ENCODE measurements around the gene STOML3.

STOML3 gene

DNA sequence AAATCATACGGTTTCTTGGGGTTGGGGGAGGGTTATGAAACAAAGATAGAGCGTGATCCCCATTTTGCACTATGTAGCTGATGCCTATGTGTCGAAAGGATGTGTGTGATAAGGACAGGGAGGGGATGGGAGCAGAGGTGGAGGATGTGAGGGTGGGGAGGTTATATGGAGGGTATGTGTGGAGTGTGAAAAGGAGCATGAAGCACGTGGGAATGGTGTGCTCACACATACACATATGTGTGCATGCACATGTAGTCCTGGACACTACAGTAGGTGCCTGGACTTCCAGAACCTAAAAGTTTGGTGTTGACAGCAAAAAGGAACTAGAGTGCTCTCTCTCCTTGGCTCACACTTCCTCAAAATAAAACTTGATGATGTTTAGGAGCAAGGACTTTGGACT lies 25.4 kb downstream of the STOML3 start:
- Histone ChIP-seq H3K9me3 (ENCODE audit: control insufficient read depth, insufficient read depth, low read length) (no peaks in the 10 kb centered on the region), H3K9ac (ENCODE audit: low read depth, low read length) (no peak overlapping the region), H3K36me3 (ENCODE audit: insufficient read depth, low read length) (no peaks in the 10 kb centered on the region), H3K4me1 (ENCODE audit: insufficient read depth, low read length) (no peaks in the 10 kb centered on the region; the same call in 1 of the 2 replicates)

DNA sequence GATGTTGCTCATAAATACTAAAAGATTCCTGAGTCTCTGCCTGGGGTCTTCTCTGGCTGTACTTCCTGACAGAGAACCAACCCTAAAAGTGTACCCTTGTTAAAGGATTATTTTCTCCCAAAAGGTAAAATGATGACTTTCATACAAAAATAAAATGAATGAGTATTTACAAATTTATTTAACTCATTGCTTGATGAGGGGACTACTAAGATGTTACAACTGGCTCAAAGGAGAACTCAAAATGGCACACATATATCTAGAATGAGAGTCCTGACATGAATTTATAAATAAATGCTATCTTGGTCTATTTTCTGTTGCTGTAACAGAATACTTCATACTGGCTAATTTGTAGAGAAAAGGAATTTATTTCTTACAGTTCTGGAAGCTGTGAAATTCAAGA lies 30.5 kb downstream of the STOML3 start:
- Histone ChIP-seq H3K4me1 (ENCODE audit: insufficient read depth, low read length) (no peaks in the 10 kb centered on the region), H3K36me3 (ENCODE audit: insufficient read depth, low read length) (no peaks in the 10 kb centered on the region), H3K9me3 (ENCODE audit: control insufficient read depth, insufficient read depth, low read length) (peaks cover 5% of the 10 kb centered on the region; the same call in 1 of the 2 replicates), H3K9ac (ENCODE audit: low read depth, low read length) (no peak overlapping the region)

DNA sequence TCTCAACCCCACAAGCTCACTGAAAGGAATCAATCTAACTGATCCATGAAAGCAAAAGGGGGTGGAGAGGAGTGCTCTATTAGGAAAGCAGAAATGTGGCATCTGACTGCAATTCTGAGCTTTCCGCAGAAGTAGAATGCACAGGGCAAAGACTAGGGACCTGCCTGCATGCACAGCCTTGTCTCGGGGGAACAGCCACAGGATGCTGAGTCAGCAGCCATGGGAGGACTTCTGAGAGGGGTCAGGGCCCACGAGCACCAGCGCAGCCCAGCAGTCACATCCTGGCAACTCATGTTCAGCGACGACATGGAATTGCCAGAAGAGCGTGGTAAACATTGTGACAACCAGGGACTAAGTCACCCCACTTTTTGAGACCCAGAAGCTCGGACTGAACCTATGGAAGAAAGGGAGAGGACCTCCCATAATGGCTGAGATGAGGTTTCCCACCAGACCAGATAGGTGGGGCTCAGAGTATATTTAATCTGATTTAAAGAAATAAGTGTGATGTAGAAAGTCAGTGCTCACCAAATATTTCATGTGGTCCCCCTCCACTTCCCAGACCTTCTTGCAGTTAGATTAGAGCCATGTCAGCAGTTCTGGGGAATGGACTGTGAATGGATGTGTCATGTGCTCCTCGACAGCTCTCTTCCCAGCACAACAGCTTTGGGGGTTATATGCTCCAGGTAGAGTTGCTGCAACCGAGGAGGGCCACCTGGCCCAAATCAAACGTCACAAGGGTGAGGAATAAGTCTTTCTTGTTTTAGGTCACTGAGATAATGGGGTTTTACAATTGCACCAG lies 32.6 kb downstream of the STOML3 start:
- Histone ChIP-seq H3K9me3 (ENCODE audit: control insufficient read depth, insufficient read depth, low read length) (peaks cover 5% of the 10 kb centered on the region; the same call in 1 of the 2 replicates), H3K4me1 (ENCODE audit: insufficient read depth, low read length) (no peaks in the 10 kb centered on the region), H3K9ac (ENCODE audit: low read depth, low read length) (no peak overlapping the region), H3K36me3 (ENCODE audit: insufficient read depth, low read length) (no peaks in the 10 kb centered on the region)

DNA sequence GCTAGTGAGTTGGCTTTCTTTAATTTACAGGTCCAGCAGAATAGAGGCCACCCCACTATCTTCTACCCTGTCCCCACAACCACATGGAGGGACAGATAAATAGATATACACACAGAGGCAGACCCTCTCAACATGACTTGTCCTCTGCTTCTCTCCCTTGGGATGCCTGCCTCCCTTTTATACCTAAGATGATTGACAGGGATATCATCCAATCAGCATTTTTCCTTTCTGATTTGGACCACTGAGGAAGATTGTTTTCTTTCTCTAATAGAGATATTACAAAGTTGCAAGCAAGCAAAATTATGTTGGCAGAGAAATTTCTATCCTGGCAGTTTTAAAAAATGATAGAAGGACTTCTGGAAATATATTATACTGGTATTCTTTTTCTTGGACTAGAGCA lies 35.8 kb downstream of the STOML3 start:
- no peaks in the 10 kb centered on the region for H3K36me3 ChIP-seq (ENCODE audit: insufficient read depth, low read length)
- no peaks in the 10 kb centered on the region for H3K4me1 ChIP-seq (ENCODE audit: insufficient read depth, low read length)
- H3K9me3 ChIP-seq (ENCODE audit: control insufficient read depth, insufficient read depth, low read length) = peaks cover 5% of the 10 kb centered on the region; the same call in 1 of the 2 replicates
- H3K9ac ChIP-seq (ENCODE audit: low read depth, low read length) = no peak overlapping the region

DNA sequence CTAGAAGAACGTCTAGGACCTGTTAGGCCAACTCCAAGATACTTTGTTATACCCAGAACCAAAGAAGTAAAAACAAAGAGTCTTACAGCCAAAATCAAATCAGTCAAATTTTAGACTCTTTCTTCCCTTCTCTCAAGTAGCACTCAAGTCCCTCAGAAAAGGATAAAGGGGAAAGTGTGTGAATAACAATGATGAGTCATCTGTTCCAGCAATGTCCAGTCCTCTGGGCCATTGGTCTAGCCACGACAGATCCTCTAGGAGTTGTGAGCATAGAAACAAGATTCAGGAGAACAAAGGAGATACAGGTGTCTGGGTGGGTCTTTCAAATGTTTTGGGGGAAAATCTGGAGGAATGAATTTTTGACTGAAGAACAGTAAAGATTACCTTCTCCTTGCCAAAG lies 36.3 kb downstream of the STOML3 start:
- H3K4me1 ChIP-seq (ENCODE audit: insufficient read depth, low read length) = no peaks in the 10 kb centered on the region
- no peak overlapping the region for H3K9ac ChIP-seq (ENCODE audit: low read depth, low read length)
- no peaks in the 10 kb centered on the region for H3K9me3 ChIP-seq (ENCODE audit: control insufficient read depth, insufficient read depth, low read length)
- H3K36me3 ChIP-seq (ENCODE audit: insufficient read depth, low read length) = no peaks in the 10 kb centered on the region

DNA sequence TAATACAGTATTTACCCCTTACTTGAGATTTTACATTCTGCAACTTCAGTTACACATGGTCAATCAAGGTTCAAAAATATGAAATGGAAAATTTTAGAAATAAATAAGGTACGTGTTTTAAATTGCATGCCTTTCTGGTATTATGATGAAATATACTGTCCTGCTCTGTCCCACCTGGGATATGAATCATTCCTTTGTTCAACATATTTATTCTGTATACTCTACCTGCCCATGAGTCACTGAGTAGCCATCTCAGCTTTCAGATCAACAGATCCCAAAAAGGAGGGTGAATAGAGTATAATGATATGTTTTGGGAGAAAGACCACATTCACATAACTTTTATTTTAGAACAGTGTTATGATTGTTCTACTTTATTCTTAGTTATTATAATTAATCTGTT lies 37.8 kb downstream of the STOML3 start:
- Histone ChIP-seq H3K36me3 (ENCODE audit: insufficient read depth, low read length) (no peaks in the 10 kb centered on the region), H3K9ac (ENCODE audit: low read depth, low read length) (no peak overlapping the region), H3K9me3 (ENCODE audit: control insufficient read depth, insufficient read depth, low read length) (no peaks in the 10 kb centered on the region), H3K4me1 (ENCODE audit: insufficient read depth, low read length) (no peaks in the 10 kb centered on the region)

DNA sequence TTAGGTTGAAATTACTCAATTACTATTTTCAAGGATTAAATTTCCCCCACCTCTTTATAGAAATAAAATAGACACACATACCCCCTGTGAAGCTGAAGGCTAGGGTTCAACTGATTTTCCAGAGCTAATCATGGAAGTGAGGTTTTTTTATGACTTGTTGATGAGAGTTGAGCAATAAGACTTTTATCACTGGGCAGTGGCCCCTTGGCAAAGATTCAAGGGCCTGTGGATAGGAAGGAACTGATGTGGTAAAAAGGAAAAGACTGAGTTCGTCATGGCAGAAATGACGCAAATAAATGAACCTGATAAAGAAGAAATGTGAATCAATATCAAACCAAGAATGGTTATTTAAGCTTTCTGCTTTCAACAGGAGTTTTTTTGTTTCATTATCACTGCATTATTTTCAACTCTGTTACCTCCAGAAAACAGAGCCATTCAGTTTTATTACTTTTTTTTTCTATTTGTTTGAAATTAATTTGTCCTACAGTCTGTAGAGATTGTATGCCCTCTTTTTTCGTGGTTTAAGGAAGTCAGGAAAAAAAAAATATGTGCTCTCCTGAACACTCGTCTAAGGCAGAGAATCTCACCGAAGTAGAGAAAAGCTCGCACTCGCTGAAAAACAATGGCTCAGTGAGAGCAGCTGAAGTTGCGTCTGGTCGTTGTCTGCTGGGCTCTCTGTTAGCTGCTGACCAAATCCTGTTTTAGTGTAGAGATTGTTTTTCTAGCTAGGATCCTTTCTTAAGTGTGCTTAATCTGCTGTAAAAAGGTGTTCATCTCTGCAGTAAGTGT lies 38.9 kb downstream of the STOML3 start:
- Histone ChIP-seq H3K9me3 (ENCODE audit: control insufficient read depth, insufficient read depth, low read length) (no peaks in the 10 kb centered on the region), H3K9ac (ENCODE audit: low read depth, low read length) (no peak overlapping the region), H3K36me3 (ENCODE audit: insufficient read depth, low read length) (no peaks in the 10 kb centered on the region), H3K4me1 (ENCODE audit: insufficient read depth, low read length) (no peaks in the 10 kb centered on the region)

DNA sequence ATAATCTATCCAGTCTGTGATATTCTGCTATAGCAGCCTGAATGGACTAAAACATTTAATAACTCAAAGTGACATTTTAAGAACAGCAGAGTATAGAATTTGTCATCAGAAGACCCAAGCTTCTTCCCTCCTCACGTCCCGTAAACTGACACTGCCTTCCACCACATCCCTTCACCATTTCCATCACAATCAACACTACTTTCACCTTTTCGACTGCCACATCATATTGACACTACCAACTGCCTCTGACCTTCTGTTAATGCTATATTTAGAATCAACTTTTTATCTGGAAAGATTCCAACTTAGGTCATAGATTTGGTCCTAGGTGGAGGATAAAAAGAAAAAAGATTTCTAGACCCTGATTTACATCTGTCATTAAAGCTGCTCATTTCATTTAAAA lies 39.6 kb downstream of the STOML3 start:
- Histone ChIP-seq H3K9ac (ENCODE audit: low read depth, low read length) (no peak overlapping the region), H3K9me3 (ENCODE audit: control insufficient read depth, insufficient read depth, low read length) (no peaks in the 10 kb centered on the region), H3K4me1 (ENCODE audit: insufficient read depth, low read length) (no peaks in the 10 kb centered on the region), H3K36me3 (ENCODE audit: insufficient read depth, low read length) (no peaks in the 10 kb centered on the region)

DNA sequence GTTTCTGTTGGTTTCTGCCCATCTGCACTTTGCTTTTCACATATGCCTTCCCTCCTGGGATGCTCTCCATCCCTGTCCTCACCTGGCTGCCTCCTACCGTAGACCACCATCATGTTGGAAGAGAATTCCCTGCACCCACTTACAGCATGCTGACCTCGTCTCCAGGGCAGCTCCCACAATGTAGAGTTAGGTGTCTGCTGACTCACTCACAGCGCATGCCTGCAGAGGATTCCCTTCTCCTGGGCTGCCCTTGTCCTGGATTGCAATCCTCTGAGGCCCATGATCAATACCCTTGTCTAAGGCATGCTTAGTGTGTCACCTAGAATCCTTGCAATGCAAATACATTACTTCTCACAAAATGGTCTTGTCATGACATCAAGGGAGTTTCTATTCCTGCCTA lies 43.6 kb downstream of the STOML3 start:
- Histone ChIP-seq H3K9ac (ENCODE audit: low read depth, low read length) (no peak overlapping the region), H3K4me1 (ENCODE audit: insufficient read depth, low read length) (no peaks in the 10 kb centered on the region), H3K36me3 (ENCODE audit: insufficient read depth, low read length) (no peaks in the 10 kb centered on the region), H3K9me3 (ENCODE audit: control insufficient read depth, insufficient read depth, low read length) (no peaks in the 10 kb centered on the region)

DNA sequence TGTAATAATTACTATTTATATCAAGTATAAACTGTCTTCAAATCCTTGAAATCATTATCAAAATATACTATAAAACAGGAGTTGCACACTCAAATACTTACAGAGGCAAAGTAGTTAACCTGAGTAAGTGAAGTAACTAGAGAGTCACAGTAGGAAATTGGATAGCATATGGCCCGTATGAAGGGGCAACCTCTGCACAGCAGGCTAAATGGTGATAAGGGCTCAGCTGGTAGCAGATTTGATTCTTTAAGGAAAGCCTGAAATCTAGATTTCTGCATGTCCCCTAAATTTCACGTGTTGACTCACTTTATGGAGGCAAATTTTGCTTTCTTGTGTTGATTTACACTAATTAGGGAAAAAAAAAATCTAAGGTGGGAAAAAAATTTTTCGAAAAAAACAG lies 46.4 kb downstream of the STOML3 start:
- no peak overlapping the region for H3K9ac ChIP-seq (ENCODE audit: low read depth, low read length)
- no peaks in the 10 kb centered on the region for H3K36me3 ChIP-seq (ENCODE audit: insufficient read depth, low read length)
- no peaks in the 10 kb centered on the region for H3K4me1 ChIP-seq (ENCODE audit: insufficient read depth, low read length)
- H3K9me3 ChIP-seq (ENCODE audit: control insufficient read depth, insufficient read depth, low read length) = no peaks in the 10 kb centered on the region

DNA sequence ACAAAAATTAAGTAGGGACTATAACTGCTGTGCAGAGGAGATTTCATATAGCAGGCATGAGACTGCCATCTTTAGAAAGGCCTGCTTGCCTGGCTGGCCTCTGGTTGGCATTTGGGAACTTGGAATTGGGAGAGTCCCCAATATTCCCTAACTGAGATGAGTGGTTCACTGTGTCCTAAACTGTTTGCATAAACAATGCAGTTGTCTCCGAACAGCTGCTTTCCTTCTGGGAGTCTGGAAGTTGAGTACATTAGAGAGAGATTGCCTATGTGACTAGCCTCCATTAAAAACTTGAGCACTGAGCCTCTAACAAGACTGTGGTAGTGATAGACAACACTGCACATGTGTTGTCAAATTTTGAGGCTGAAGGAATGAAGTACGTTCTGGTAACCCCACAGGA lies 47.4 kb downstream of the STOML3 start:
- no peaks in the 10 kb centered on the region for H3K4me1 ChIP-seq (ENCODE audit: insufficient read depth, low read length)
- H3K36me3 ChIP-seq (ENCODE audit: insufficient read depth, low read length) = no peaks in the 10 kb centered on the region
- H3K9me3 ChIP-seq (ENCODE audit: control insufficient read depth, insufficient read depth, low read length) = no peaks in the 10 kb centered on the region
- no peak overlapping the region for H3K9ac ChIP-seq (ENCODE audit: low read depth, low read length)

DNA sequence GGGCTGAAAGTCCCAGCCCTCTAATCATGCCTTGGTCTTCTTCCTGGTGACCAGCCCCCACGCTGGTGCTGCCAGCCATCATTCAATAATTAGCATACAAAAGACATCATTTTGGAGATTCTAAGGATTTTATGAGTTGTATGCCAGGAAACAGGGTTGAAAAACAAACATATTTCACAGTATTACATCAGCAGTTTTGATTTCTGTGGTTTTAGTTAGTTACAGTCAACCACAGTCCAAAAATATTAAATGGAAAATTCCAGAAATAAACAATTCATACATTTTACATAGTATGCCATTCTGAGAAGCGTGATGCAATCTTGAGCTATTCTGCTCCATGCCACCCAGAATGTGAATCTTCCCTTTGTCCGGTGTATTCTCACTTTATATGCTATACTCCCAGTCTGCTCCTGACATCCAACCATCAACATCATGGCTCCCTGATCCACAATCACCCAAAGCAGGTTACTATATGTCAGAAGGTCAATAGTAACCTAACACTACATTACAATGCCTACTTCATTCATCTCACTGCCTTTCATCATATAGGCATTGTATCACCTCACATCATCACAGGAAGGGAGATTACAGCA lies 49.2 kb downstream of the STOML3 start:
- H3K9me3 ChIP-seq (ENCODE audit: control insufficient read depth, insufficient read depth, low read length) = no peaks in the 10 kb centered on the region
- no peak overlapping the region for H3K9ac ChIP-seq (ENCODE audit: low read depth, low read length)
- H3K36me3 ChIP-seq (ENCODE audit: insufficient read depth, low read length) = no peaks in the 10 kb centered on the region
- no peaks in the 10 kb centered on the region for H3K4me1 ChIP-seq (ENCODE audit: insufficient read depth, low read length)

DNA sequence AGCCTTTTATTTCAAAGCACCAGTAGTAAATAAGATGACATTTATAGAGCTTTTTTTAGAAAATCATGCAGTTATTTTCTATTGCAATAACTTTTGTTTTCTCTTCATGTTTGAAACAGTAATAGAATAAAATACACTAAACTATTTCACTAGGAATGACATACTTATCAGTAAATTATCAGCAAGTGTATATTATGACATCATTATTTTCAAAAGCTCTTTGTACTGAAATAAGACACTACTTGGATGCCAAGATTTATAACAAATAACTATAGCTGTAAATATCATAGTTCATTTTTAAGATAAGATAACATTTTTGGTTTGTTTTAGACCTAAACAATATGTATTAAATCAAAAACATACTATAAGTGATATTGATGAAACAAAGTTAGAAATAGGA lies 56.8 kb downstream of the STOML3 start:
- H3K36me3 ChIP-seq (ENCODE audit: insufficient read depth, low read length) = no peaks in the 10 kb centered on the region
- H3K9me3 ChIP-seq (ENCODE audit: control insufficient read depth, insufficient read depth, low read length) = no peaks in the 10 kb centered on the region
- no peak overlapping the region for H3K9ac ChIP-seq (ENCODE audit: low read depth, low read length)
- H3K4me1 ChIP-seq (ENCODE audit: insufficient read depth, low read length) = peaks cover 10% of the 10 kb centered on the region

DNA sequence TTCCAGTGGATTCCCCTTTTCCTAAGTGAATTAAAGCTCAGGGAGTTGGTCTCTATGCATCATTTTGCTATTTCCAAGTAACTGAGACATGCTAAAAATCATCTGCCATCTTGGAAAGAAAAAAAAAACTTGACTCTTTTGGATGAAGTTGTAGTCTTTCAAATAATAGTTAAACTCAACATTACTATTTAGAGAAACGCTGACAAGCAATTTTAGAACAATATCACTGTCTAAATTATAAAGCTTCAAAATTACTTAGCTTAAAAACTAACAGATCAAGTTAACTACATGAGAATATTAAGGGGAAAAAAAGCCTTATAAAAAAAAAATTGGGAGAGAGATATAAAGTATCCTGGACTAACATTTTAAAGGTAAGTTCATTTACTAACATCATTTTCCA lies 68.5 kb downstream of the STOML3 start:
- no peaks in the 10 kb centered on the region for H3K36me3 ChIP-seq (ENCODE audit: insufficient read depth, low read length)
- H3K9me3 ChIP-seq (ENCODE audit: control insufficient read depth, insufficient read depth, low read length) = no peaks in the 10 kb centered on the region
- H3K4me1 ChIP-seq (ENCODE audit: insufficient read depth, low read length) = no peaks in the 10 kb centered on the region
- no peak overlapping the region for H3K9ac ChIP-seq (ENCODE audit: low read depth, low read length)

DNA sequence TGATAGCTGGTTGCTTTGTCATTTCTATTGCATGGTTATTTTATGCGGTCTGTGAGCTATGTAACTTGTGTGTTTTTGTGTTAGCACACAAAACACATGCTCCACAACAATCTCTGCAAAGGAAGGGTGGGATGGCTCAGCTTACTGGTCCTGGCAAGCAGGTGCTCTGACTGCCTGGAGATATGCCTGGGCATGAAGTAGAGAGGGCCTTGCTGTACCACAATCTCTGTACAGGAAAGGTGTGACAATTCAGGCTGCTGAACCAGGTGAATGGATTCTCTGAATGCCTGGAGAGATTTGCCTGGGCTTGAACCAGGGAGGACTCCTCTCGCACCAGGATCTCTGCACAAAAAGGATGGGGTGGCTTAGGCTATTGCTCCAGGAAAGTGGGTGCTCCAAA lies 69.5 kb downstream of the STOML3 start:
- Histone ChIP-seq H3K36me3 (ENCODE audit: insufficient read depth, low read length) (no peaks in the 10 kb centered on the region; the same call in 1 of the 2 replicates), H3K4me1 (ENCODE audit: insufficient read depth, low read length) (no peaks in the 10 kb centered on the region), H3K9ac (ENCODE audit: low read depth, low read length) (no peak overlapping the region), H3K9me3 (ENCODE audit: control insufficient read depth, insufficient read depth, low read length) (no peaks in the 10 kb centered on the region)

All from ES-I3 (cell line).